HUES48 (cell line): ENCODE measurements around the gene UGT1A9.
"Not testable (repeated sequence)": the region's sequence is repeated elsewhere in the genome, so short reads cannot be mapped to it uniquely, and the experiment has no call there.

Experiments used
- H3K27ac ChIP-seq: one replicate; pipeline ENCODE4 v1.7.0; 2013; ENCODE audit warnings: low read depth, low read length, inconsistent platforms
- H3K27me3 ChIP-seq: 2 replicates; pipeline ENCODE4 v1.6.1; 2013; ENCODE audit warnings: mild to moderate bottlenecking, low read length; ENCODE audit not compliant: control insufficient read depth, insufficient read depth
- H3K36me3 ChIP-seq: 2 replicates; pipeline ENCODE4 v1.6.1; 2013; ENCODE audit warnings: low read length; ENCODE audit not compliant: control insufficient read depth, insufficient read depth
- H3K4me1 ChIP-seq: 2 replicates; pipeline ENCODE4 v1.6.1; 2013; ENCODE audit warnings: mild to moderate bottlenecking, low read length; ENCODE audit not compliant: control insufficient read depth, insufficient read depth
- H3K4me3 ChIP-seq: 2 replicates; pipeline ENCODE4 v1.5.1; 2013; ENCODE audit warnings: mild to moderate bottlenecking, low read depth, low read length
- H3K9ac ChIP-seq: 2 replicates; pipeline ENCODE4 v1.6.1; 2013; ENCODE audit warnings: mild to moderate bottlenecking, low read depth, low read length, moderate library complexity
- H3K9me3 ChIP-seq: 2 replicates; pipeline ENCODE4 v1.6.1; 2013; ENCODE audit warnings: low read length; ENCODE audit not compliant: control insufficient read depth, insufficient read depth

UGT1A9 gene

GRCh38 chr2:233671290-233672161 lies at the start of gene UGT1A9:
Gene UGT1A9 (plus strand): TSS chr2:233671898. CDS start chr2:233671935, 37 bp downstream.
- H3K36me3 ChIP-seq: no peaks in the 10 kb centered on the region
- H3K4me1 ChIP-seq: no peaks in the 10 kb centered on the region
- H3K4me3 ChIP-seq: no peak within 1 kb of the TSS
- H3K27ac ChIP-seq: no peak within 1 kb of the TSS
- H3K9me3 ChIP-seq: no peaks in the 10 kb centered on the region
- no peak within 1 kb of the TSS for H3K9ac ChIP-seq
- no peaks in the 10 kb centered on the region for H3K27me3 ChIP-seq

- Histone ChIP-seq H3K27me3 (no peaks in the 10 kb centered on the region), H3K4me3 (no peak overlapping the region), H3K27ac (no peak overlapping the region), H3K36me3 (no peaks in the 10 kb centered on the region), H3K9me3 (no peaks in the 10 kb centered on the region; the same call in none of the 2 replicates), H3K4me1 (no peaks in the 10 kb centered on the region), H3K9ac (no peak overlapping the region)
These were observed 44.2 kb upstream of the UGT1A9 start for GRCh38 chr2:233627331-233628025.

DNA sequence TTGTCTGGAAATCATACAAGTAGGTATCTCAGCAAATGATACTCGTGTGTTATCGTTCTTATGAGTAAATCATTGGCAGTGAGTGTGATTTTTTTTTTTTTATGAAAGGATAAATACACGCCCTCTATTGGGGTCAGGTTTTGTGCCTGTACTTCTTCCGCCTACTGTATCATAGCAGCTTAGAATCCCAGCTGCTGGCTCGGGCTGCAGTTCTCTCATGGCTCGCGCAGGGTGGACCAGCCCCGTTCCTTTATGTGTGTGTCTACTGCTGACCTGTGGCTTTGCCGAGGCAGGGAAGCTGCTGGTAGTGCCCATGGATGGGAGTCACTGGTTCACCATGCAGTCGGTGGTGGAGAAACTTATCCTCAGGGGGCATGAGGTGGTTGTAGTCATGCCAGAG lies 35.4 kb upstream of the UGT1A9 start, which contains the start of gene UGT1A10:
Gene UGT1A10 (plus strand): TSS at position 143 of the 400 bp plus-strand sequence. CDS start 75 bp downstream, at position 218.
- not testable (repeated sequence) for H3K27me3 ChIP-seq, H3K36me3 ChIP-seq, H3K4me1 ChIP-seq, H3K9me3 ChIP-seq, H3K4me3 ChIP-seq, H3K9ac ChIP-seq, H3K27ac ChIP-seq

- Histone ChIP-seq H3K27ac (no peak overlapping the region), H3K9ac (no peak overlapping the region), H3K4me3 (no peak overlapping the region), H3K4me1 (no peaks in the 10 kb centered on the region), H3K9me3 (peaks cover 8% of the 10 kb centered on the region), H3K36me3 (no peaks in the 10 kb centered on the region), H3K27me3 (no peaks in the 10 kb centered on the region)
These were observed 32.9 kb upstream of the UGT1A9 start for GRCh38 chr2:233638836-233639235.

GRCh38 chr2:233639860-233640259 lies 31.8 kb upstream of the UGT1A9 start:
- Histone ChIP-seq H3K27me3 (no peaks in the 10 kb centered on the region), H3K4me1 (no peaks in the 10 kb centered on the region), H3K36me3 (no peaks in the 10 kb centered on the region), H3K9me3 (peaks cover 11% of the 10 kb centered on the region), H3K27ac (no peak overlapping the region), H3K4me3 (no peak overlapping the region), H3K9ac (no peak overlapping the region)

- Histone ChIP-seq H3K36me3 (no peaks in the 10 kb centered on the region), H3K4me1 (no peaks in the 10 kb centered on the region), H3K27me3 (no peaks in the 10 kb centered on the region), H3K4me3 (no peak overlapping the region), H3K9ac (no peak overlapping the region), H3K9me3 (peaks cover 25% of the 10 kb centered on the region), H3K27ac (no peak overlapping the region)
These were observed 28.6 kb upstream of the UGT1A9 start for GRCh38 chr2:233643128-233643527.

DNA sequence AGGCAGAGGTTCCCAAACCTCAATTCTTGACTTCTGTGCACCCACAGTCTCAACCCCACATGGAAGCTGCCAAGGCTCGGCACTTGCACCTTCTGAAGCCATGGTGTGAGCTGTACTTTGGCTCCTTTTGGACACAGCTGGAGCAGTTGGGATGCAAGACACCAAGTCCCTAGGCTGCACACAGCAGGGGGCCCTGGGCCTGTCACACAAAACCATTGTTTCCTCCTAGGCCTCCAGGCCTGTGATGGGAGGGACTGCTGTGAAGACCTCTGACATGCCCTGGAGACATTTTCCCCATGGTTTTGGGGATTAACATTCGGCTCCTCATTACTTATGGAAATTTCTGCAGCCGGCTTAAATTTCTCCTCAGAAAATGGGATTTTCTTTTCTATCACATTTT lies 25.7 kb upstream of the UGT1A9 start:
- H3K4me3 ChIP-seq, H3K27ac ChIP-seq, H3K4me1 ChIP-seq, H3K27me3 ChIP-seq, H3K36me3 ChIP-seq, H3K9ac ChIP-seq: not testable (repeated sequence)
- H3K9me3 ChIP-seq: peaks cover 28% of the 10 kb centered on the region

DNA sequence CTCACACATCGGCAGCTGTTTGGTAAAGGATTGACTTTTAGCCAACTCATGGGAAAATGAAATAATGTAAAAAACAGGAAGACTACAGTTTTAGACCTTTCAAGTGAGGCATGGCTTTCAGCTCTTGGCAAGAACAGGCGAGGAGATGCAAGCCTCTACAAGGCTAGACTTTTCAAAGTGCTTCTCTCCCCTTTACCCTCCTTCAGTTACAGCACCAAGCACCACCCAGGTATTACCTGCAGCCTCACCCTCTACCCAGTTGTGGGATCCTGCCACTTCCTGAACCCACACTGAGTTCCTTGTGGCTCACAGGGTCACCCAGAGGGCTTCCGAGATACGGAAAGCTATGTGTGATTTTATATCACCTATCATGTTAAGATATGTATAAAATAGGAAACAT lies 20.7 kb upstream of the UGT1A9 start:
- peaks cover 13% of the 10 kb centered on the region; the same call in 1 of the 2 replicates for H3K9me3 ChIP-seq
- H3K27ac ChIP-seq: no peak overlapping the region
- H3K36me3 ChIP-seq: no peaks in the 10 kb centered on the region
- H3K27me3 ChIP-seq: no peaks in the 10 kb centered on the region
- no peak overlapping the region for H3K9ac ChIP-seq
- H3K4me3 ChIP-seq: no peak overlapping the region
- no peaks in the 10 kb centered on the region for H3K4me1 ChIP-seq

DNA sequence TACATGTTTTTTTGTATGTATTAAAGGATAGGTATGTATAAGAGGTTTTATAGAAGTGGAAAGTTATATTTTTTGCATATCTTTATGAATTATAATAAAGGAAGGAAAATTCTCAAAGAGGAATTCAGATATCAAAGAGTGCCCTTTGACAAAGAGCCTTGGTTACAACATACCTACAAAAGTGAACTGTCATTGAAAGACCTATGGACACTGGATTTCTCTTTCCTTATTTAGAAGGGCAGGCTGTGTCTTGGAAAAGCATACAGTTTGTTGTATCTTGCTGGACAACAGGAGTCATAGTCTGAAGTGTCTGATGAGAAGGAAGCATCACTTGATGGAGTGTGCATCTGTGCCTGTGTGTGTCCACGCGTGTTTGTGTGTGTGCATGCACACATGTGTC lies 20.3 kb upstream of the UGT1A9 start:
- Histone ChIP-seq H3K4me3 (no peak overlapping the region), H3K9ac (no peak overlapping the region), H3K4me1 (no peaks in the 10 kb centered on the region), H3K27me3 (no peaks in the 10 kb centered on the region), H3K36me3 (no peaks in the 10 kb centered on the region), H3K9me3 (peaks cover 9% of the 10 kb centered on the region; the same call in 1 of the 2 replicates), H3K27ac (no peak overlapping the region)

DNA sequence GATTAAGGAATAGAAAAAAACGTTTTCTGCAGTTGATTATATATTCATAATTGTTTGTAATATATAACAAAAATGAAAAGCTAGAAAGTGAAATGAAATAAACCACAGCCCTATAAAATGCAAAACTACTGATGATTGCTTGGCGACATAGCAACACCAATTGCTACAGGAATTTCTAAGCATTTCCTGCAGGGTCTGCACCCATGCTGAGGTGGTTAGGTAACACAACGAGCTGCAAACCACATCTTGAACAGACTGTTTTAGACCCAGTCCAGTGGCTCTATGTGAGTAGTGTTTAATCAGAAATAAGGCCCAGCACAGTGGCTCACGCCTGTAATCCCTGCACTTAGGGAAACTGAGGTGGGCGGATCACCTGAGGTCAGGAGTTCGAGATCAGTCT lies 17.2 kb upstream of the UGT1A9 start:
- Histone ChIP-seq H3K36me3 (no peaks in the 10 kb centered on the region), H3K4me1 (no peaks in the 10 kb centered on the region), H3K27me3 (no peaks in the 10 kb centered on the region), H3K4me3 (no peak overlapping the region), H3K27ac (no peak overlapping the region), H3K9ac (no peak overlapping the region), H3K9me3 (peaks cover 2% of the 10 kb centered on the region; the same call in 1 of the 2 replicates)

GRCh38 chr2:233655043-233655442 lies 16.7 kb upstream of the UGT1A9 start:
- H3K4me3 ChIP-seq: no peak overlapping the region
- no peaks in the 10 kb centered on the region for H3K36me3 ChIP-seq
- H3K27me3 ChIP-seq: no peaks in the 10 kb centered on the region
- no peaks in the 10 kb centered on the region for H3K9me3 ChIP-seq
- H3K9ac ChIP-seq: no peak overlapping the region
- H3K4me1 ChIP-seq: no peaks in the 10 kb centered on the region
- H3K27ac ChIP-seq: no peak overlapping the region
